CD14-positive monocyte (primary cell): ENCODE measurements around the gene RHPN2. TPM values are rescaled to one million over a fixed set of nuclear protein-coding genes. Genes with fewer than 3 reads are reported as not detected.
"Not testable (repeated sequence)": the region's sequence is repeated elsewhere in the genome, so short reads cannot be mapped to it uniquely, and the experiment has no call there.

Experiments
- DNase-seq, 3 donors: peaks; one replicate each; pipeline ENCODE4 v3.0.0-alpha.2; 2011 to 2022
- H2AFZ ChIP-seq: 2 replicates; pipeline ENCODE4 v1.6.0; 2012; ENCODE audit warnings: mild to moderate bottlenecking, low read depth, low read length, inconsistent platforms; ENCODE audit not compliant: insufficient read depth, poor library complexity, severe bottlenecking
- H3K27ac ChIP-seq, 2 donors: 1 replicate in 1 of 2; 2 replicates in 1 of 2; pipeline ENCODE4 v1.5.1; 2012 to 2013; ENCODE audit warnings: low read length in 2 of 2, control low read depth in 1 of 2, inconsistent platforms in 1 of 2, low read depth in 1 of 2, mild to moderate bottlenecking in 1 of 2
- H3K27me3 ChIP-seq, 2 donors: one replicate each; pipeline versions ENCODE4 v1.6.0 to v1.6.1; 2011 to 2013; ENCODE audit warnings: low read length in 2 of 2; ENCODE audit not compliant: control insufficient read depth in 2 of 2, insufficient read depth in 2 of 2
- H3K36me3 ChIP-seq, 2 donors: replicated peaks in 1 of 2; 1 replicate in 1 of 2; 2 replicates in 1 of 2; pipeline versions ENCODE4 v1.5.1 to v1.6.1; 2012 to 2013; ENCODE audit warnings: low read length in 2 of 2, control low read depth in 1 of 2, inconsistent platforms in 1 of 2, mild to moderate bottlenecking in 1 of 2; ENCODE audit not compliant: insufficient read depth in 2 of 2, control insufficient read depth in 1 of 2
- H3K4me1 ChIP-seq, 2 donors: 1 replicate in 1 of 2; 2 replicates in 1 of 2; pipeline versions ENCODE4 v1.5.1 to v1.6.1; 2012 to 2013; ENCODE audit warnings: low read length in 2 of 2, control low read depth in 1 of 2, inconsistent platforms in 1 of 2, mild to moderate bottlenecking in 1 of 2, moderate library complexity in 1 of 2; ENCODE audit not compliant: insufficient read depth in 2 of 2, control insufficient read depth in 1 of 2
- H3K4me2 ChIP-seq: replicated peaks from 2 replicates; pipeline ENCODE3; 2012; ENCODE audit warnings: low read length, moderate library complexity, mild to moderate bottlenecking; ENCODE audit not compliant: poor library complexity, severe bottlenecking; ENCODE audit errors: extremely low read depth
- H3K4me3 ChIP-seq, 3 experiments: fragments of 200-600 bp in 1 of 3; sonication (generic) in 1 of 3; replicated peaks in 1 of 3; 1 replicate in 2 of 3; 2 replicates in 1 of 3; pipeline ENCODE4 v1.5.1; 2011 to 2013; ENCODE audit warnings: low read length in 3 of 3, mild to moderate bottlenecking in 3 of 3, control low read depth in 2 of 3, low read depth in 2 of 3, inconsistent platforms in 1 of 3, moderate library complexity in 1 of 3
- H3K79me2 ChIP-seq: 2 replicates; pipeline ENCODE4 v1.6.0; 2012; ENCODE audit warnings: mild to moderate bottlenecking, control low read depth, inconsistent platforms, low read length, moderate library complexity; ENCODE audit not compliant: insufficient read depth
- H3K9ac ChIP-seq: 2 replicates; pipeline ENCODE4 v1.6.0; 2017; ENCODE audit warnings: low read length, mild to moderate bottlenecking; ENCODE audit not compliant: insufficient read depth, poor library complexity, severe bottlenecking
- H3K9me3 ChIP-seq, 2 donors: replicated peaks in 1 of 2; 1 replicate in 1 of 2; 2 replicates in 1 of 2; pipeline versions ENCODE4 v1.5.1 to v1.6.1; 2012 to 2013; ENCODE audit warnings: low read length in 2 of 2, control low read depth in 1 of 2; ENCODE audit not compliant: control insufficient read depth in 1 of 2, insufficient read depth in 1 of 2
- H4K20me1 ChIP-seq: 2 replicates; pipeline ENCODE4 v1.6.0; 2012; ENCODE audit warnings: mild to moderate bottlenecking, low read length, control low read depth, moderate library complexity; ENCODE audit not compliant: insufficient read depth
- H3K27ac Mint-ChIP-seq, 7 donors: one replicate each; pipeline ENCODE4 v1.8.0; 2020; ENCODE audit warnings: mild to moderate bottlenecking in 7 of 7, mixed read lengths in 7 of 7, moderate library complexity in 6 of 7, inconsistent platforms in 2 of 7
- H3K27me3 Mint-ChIP-seq, 3 donors: one replicate each; pipeline ENCODE4 v1.8.0; 2021 to 2022; ENCODE audit warnings: low read depth in 3 of 3, mild to moderate bottlenecking in 3 of 3, mixed read lengths in 3 of 3, moderate library complexity in 3 of 3, inconsistent platforms in 1 of 3
- H3K36me3 Mint-ChIP-seq, 2 donors: one replicate each; pipeline ENCODE4 v1.8.0; 2020; ENCODE audit warnings: mixed read lengths in 2 of 2, inconsistent platforms in 1 of 2, mild to moderate bottlenecking in 1 of 2
- H3K4me1 Mint-ChIP-seq: one replicate; pipeline ENCODE4 v1.8.0; 2020; ENCODE audit warnings: mild to moderate bottlenecking, mixed read lengths
- H3K4me3 Mint-ChIP-seq, 2 donors: one replicate each; pipeline ENCODE4 v1.8.0; 2020; ENCODE audit warnings: mild to moderate bottlenecking in 2 of 2, mixed read lengths in 2 of 2, moderate library complexity in 1 of 2
- H3K9me3 Mint-ChIP-seq, 7 donors: one replicate each; pipeline ENCODE4 v1.8.0; 2020 to 2022; ENCODE audit warnings: mixed read lengths in 7 of 7, mild to moderate bottlenecking in 6 of 7, moderate library complexity in 6 of 7, inconsistent platforms in 2 of 7
- CTCF ChIP-seq: fragments of 200-600 bp; IDR thresholded peaks from one replicate; pipeline ENCODE4 v1.8.0; 2022; ENCODE audit warnings: antibody characterized with exemption, mild to moderate bottlenecking
- WGBS: methylation state at CpG from one replicate; pipeline ENCODE4 v1.1.5; 2013; ENCODE audit warnings: missing lambda C conversion rate; ENCODE audit not compliant: insufficient coverage; 5-methylcytosine and 5-hydroxymethylcytosine counted together
- intact Hi-C, 2 donors: fragments of 100-400 bp; cut with micrococcal nuclease; formaldehyde crosslinking; loops; one replicate each; pipeline versions ENCODE4 v1.15.0 to v1.15.1; 2023
- polyA plus RNA-seq, 3 donors: library from polyadenylated mRNA; depleted of rRNA in 1 of 3; unstranded in 2 of 3; stranded (reverse) in 1 of 3; fragments of 300-500 nt in 2 of 3; fragments of >200 nt in 1 of 3; fragmentation: Illumina TruSeq in 2 of 3; gene quantifications; 1 replicate in 2 of 3; 2 replicates in 1 of 3; pipeline ENCODE4 v1.2.3, GENCODE V29; 2012 to 2021

Gene RHPN2
- polyA plus RNA-seq, 3 donors: 0.16 to 0.93 (median 0.51) TPM

GRCh38 chr19:32977813-32978212 lies 86.9 kb downstream of the RHPN2 start:
- not testable (repeated sequence) for H3K4me3 Mint-ChIP-seq, H3K4me3 ChIP-seq

GRCh38 chr19:32977280-32977679 lies 87.4 kb downstream of the RHPN2 start:
- Histone ChIP-seq H3K4me1 (peaks cover 15 to 31% of the 10 kb centered on the region in 2 donors), H3K27me3 (no peaks in the 10 kb centered on the region), H4K20me1 (no peaks in the 10 kb centered on the region), H3K9me3 (no peaks in the 10 kb centered on the region), H3K36me3 (no peaks in the 10 kb centered on the region), H3K4me2 (peak overlapping the region; percentile 58), H3K4me3 (peak overlapping the region in 1 of 3 experiments; percentile 25), H3K27ac (peak overlapping the region in 1 of 2 donors; percentile 70), H2AFZ (peak overlapping the region; percentile 63), H3K9ac (peak overlapping the region; percentile 12), H3K79me2 (no peaks in the 10 kb centered on the region)
- WGBS: 50% methylated on average over 3 of the region's 7 CpGs
- Mint-ChIP-seq H3K9me3 (no peaks in the 10 kb centered on the region), H3K27me3 (no peaks in the 10 kb centered on the region), H3K4me3 (peak overlapping the region in 1 of 2 donors; percentile 46), H3K4me1 (peaks cover 22% of the 10 kb centered on the region), H3K36me3 (peaks cover 0 to 14% of the 10 kb centered on the region in 2 donors), H3K27ac (peak overlapping the region in 5 of 7 donors; percentile 40 to 89 (median 58))
- intact Hi-C loops: loop anchor here (10.0 kb wide), 3 partner anchors 108 to 1448 kb away; partner anchors contain the start of genes GPATCH1 (in 1 of the 2) and UBA2 (in 1 of the 2)
- peak in 2 of 3 donors; percentile 14 to 31 for DNase-seq
- no peak for TF ChIP-seq CTCF

More at GRCh38 chr19:32977813-32978212, 86.9 kb downstream of the RHPN2 start:
- peaks cover 0 to 14% of the 10 kb centered on the region in 2 donors for H3K36me3 Mint-ChIP-seq
- H3K79me2 ChIP-seq, H3K9me3 ChIP-seq, H3K36me3 ChIP-seq, H3K27me3 Mint-ChIP-seq, H3K4me2 ChIP-seq, H3K27me3 ChIP-seq, H3K9ac ChIP-seq, H3K9me3 Mint-ChIP-seq, H4K20me1 ChIP-seq, DNase-seq: not testable (repeated sequence)
- H3K27ac Mint-ChIP-seq: peak overlapping the region in 4 of 7 donors; percentile 48 to 89 (median 56)
- H2AFZ ChIP-seq: peak overlapping the region; percentile 63
- peaks cover 12 to 28% of the 10 kb centered on the region in 2 donors for H3K4me1 ChIP-seq
- intact Hi-C loops: loop anchor here (10.0 kb wide), 3 partner anchors 107 to 1447 kb away; partner anchors contain the start of genes GPATCH1 (in 1 of the 2) and UBA2 (in 1 of the 2)
- H3K4me1 Mint-ChIP-seq: peaks cover 20% of the 10 kb centered on the region
- H3K27ac ChIP-seq: peak overlapping the region in 1 of 2 donors; percentile 70
- WGBS: no CpG with 5 or more reads among the region's 4 CpGs
